Esophagus muscularis mucosa (tissue), 4 donors: ENCODE results near the gene TXK. TPM values are rescaled to one million over a fixed set of nuclear protein-coding genes. Genes with fewer than 3 reads are reported as not detected.
A peak's percentile ranks its signal among the peaks of the same experiment; 100 is the strongest.

Source experiments
- DNase-seq: peaks from one replicate; pipeline ENCODE4 v3.0.0-alpha.2; 2017; ENCODE audit errors: extremely low spot score
- H3K27ac ChIP-seq, 4 donors: fragments of 200-600 bp; sonication (generic); replicated peaks in 1 of 4; 1 replicate in 3 of 4; 2 replicates in 1 of 4; pipeline ENCODE4 v1.5.1; 2016 to 2019; ENCODE audit warnings: mild to moderate bottlenecking in 1 of 4
- H3K27me3 ChIP-seq, 4 donors: fragments of 200-600 bp; sonication (generic); one replicate each; pipeline versions ENCODE4 v1.5.1 to v1.6.0; 2016 to 2019
- H3K36me3 ChIP-seq, 4 donors: fragments of 200-600 bp; sonication (generic); one replicate each; pipeline ENCODE4 v1.5.1; 2016 to 2019
- H3K4me1 ChIP-seq, 4 donors: fragments of 200-600 bp; sonication (generic); one replicate each; pipeline ENCODE4 v1.5.1; 2016 to 2019
- H3K4me3 ChIP-seq, 4 donors: fragments of 200-600 bp; sonication (generic); 1 replicate in 2 of 4; 2 replicates in 2 of 4; pipeline ENCODE4 v1.5.1; 2016 to 2019; ENCODE audit warnings: mild to moderate bottlenecking in 4 of 4, moderate library complexity in 1 of 4
- H3K9me3 ChIP-seq, 4 donors: fragments of 200-600 bp; sonication (generic); 1 replicate in 3 of 4; 2 replicates in 1 of 4; pipeline ENCODE4 v1.5.1; 2016 to 2019
- CTCF ChIP-seq, 3 experiments: fragments of 200-600 bp in 2 of 3; fragments of 450-650 bp in 1 of 3; sonication (generic) in 2 of 3; IDR thresholded peaks; one replicate each; pipeline ENCODE4 v1.5.1; 2017 to 2019; ENCODE audit warnings: antibody characterized with exemption in 3 of 3, mild to moderate bottlenecking in 2 of 3, moderate library complexity in 1 of 3
- EP300 ChIP-seq: sonication (generic); formaldehyde crosslinking; IDR thresholded peaks from one replicate; pipeline ENCODE4 v1.6.1; 2017; ENCODE audit warnings: antibody characterized with exemption
- POLR2A ChIP-seq: fragments of 450-650 bp; IDR thresholded peaks from one replicate; pipeline ENCODE4 v1.6.1; 2017; ENCODE audit warnings: antibody characterized with exemption, moderate library complexity, mild to moderate bottlenecking, low read depth
- POLR2AphosphoS5 ChIP-seq, 2 donors: sonication (generic); formaldehyde crosslinking; IDR thresholded peaks; one replicate each; pipeline ENCODE4 v1.6.1; 2017; ENCODE audit warnings: antibody characterized with exemption in 2 of 2
- WGBS: methylation state at CpG from one replicate; pipeline ENCODE4 v1.1.5; 2018; 5-methylcytosine and 5-hydroxymethylcytosine counted together
- intact Hi-C: fragments of 100-400 bp; cut with DNase I; formaldehyde crosslinking; loops from one replicate; pipeline ENCODE4 v1.15.1; 2023
- total RNA-seq, 4 donors: library from RNA; depleted of rRNA; stranded (reverse); fragments of >200 nt; gene quantifications; one replicate each; pipeline versions ENCODE4 v1.1.0 to v1.2.1, GENCODE V29; 2016

Gene TXK
- total RNA-seq, 4 donors from 2014 or later: 0.92 to 2.1 (median 1.1) TPM

GRCh38 chr4:48037117-48037462 lies 97.0 kb downstream of the TXK start:
- no peak overlapping the region for H3K27ac ChIP-seq
- intact Hi-C loops: no loop called here
- TF ChIP-seq POLR2AphosphoS5 (IDR thresholded peaks at IDR 0.05) (no peak), CTCF (IDR thresholded peaks at IDR 0.05) (no peak), POLR2A (no peak), EP300 (no peak)
- H3K36me3 ChIP-seq: no peaks in the 10 kb centered on the region
- DNase-seq: no peak
- peaks cover under 1 to 9% (median 3%) of the 10 kb centered on the region in 4 donors for H3K4me1 ChIP-seq
- WGBS: 69% methylated on average over 2 of the region's 2 CpGs
- H3K27me3 ChIP-seq: no peaks in the 10 kb centered on the region
- no peak overlapping the region for H3K4me3 ChIP-seq
- H3K9me3 ChIP-seq: no peaks in the 10 kb centered on the region

- no peaks in the 10 kb centered on the region for H3K9me3 ChIP-seq
- no peaks in the 10 kb centered on the region for H3K27me3 ChIP-seq
- H3K36me3 ChIP-seq: no peaks in the 10 kb centered on the region
- H3K27ac ChIP-seq: no peak overlapping the region
- TF ChIP-seq CTCF (IDR thresholded peaks at IDR 0.05) (no peak), POLR2AphosphoS5 (IDR thresholded peaks at IDR 0.05) (no peak), POLR2A (no peak), EP300 (no peak)
- no peak for DNase-seq
- WGBS: 91% methylated on average over 3 of the region's 3 CpGs
- H3K4me3 ChIP-seq: no peak overlapping the region
- intact Hi-C loops: no loop called here
- peaks cover 3 to 10% (median 4%) of the 10 kb centered on the region in 4 donors for H3K4me1 ChIP-seq
These were observed 98.1 kb downstream of the TXK start for GRCh38 chr4:48035952-48036351.

- TF ChIP-seq EP300 (no peak), CTCF (IDR thresholded peaks at IDR 0.05) (peak in 1 of 3 experiments; percentile 26)
- no peak for DNase-seq
- peaks cover 3 to 10% (median 4%) of the 10 kb centered on the region in 4 donors for H3K4me1 ChIP-seq
- no peaks in the 10 kb centered on the region for H3K9me3 ChIP-seq
- intact Hi-C loops: no loop called here
- H3K27me3 ChIP-seq: no peaks in the 10 kb centered on the region
- no peak overlapping the region for H3K4me3 ChIP-seq
- 73% methylated on average over 1 of the region's 1 CpG for WGBS
- H3K36me3 ChIP-seq: no peaks in the 10 kb centered on the region
- no peak overlapping the region for H3K27ac ChIP-seq
These were observed 100.1 kb downstream of the TXK start for GRCh38 chr4:48033825-48034413.

- no peak overlapping the region for H3K27ac ChIP-seq
- no peaks in the 10 kb centered on the region for H3K27me3 ChIP-seq
- intact Hi-C loops: no loop called here
- H3K4me1 ChIP-seq: peaks cover 3 to 10% (median 4%) of the 10 kb centered on the region in 4 donors
- no peak overlapping the region for H3K4me3 ChIP-seq
- no peaks in the 10 kb centered on the region for H3K9me3 ChIP-seq
- no peak for TF ChIP-seq POLR2AphosphoS5 (IDR thresholded peaks at IDR 0.05)
- TF ChIP-seq POLR2A: no peak
- TF ChIP-seq EP300: no peak
- no peaks in the 10 kb centered on the region for H3K36me3 ChIP-seq
- DNase-seq: no peak
These were observed 100.6 kb downstream of the TXK start for GRCh38 chr4:48033412-48033811.

GRCh38 chr4:48032721-48033120 lies 101.3 kb downstream of the TXK start:
- no peaks in the 10 kb centered on the region for H3K9me3 ChIP-seq
- H3K27me3 ChIP-seq: no peaks in the 10 kb centered on the region
- H3K4me1 ChIP-seq: peaks cover 3 to 10% (median 4%) of the 10 kb centered on the region in 4 donors
- H3K36me3 ChIP-seq: no peaks in the 10 kb centered on the region
- H3K4me3 ChIP-seq: no peak overlapping the region
- no peak for TF ChIP-seq EP300
- no peak for TF ChIP-seq POLR2A
- no peak for TF ChIP-seq CTCF (IDR thresholded peaks at IDR 0.05)
- no peak for TF ChIP-seq POLR2AphosphoS5 (IDR thresholded peaks at IDR 0.05)
- H3K27ac ChIP-seq: no peak overlapping the region
- intact Hi-C loops: no loop called here
- no peak for DNase-seq
